T-helper 2 cell treated with Interferon-gamma antibody and Interleukin-4, amounts not matched to agents 100 ng/mL and 5 ng/mL, for 36 hours (primary cell): Measurements from ENCODE around the gene MRPS10. TPM values are rescaled to one million over a fixed set of nuclear protein-coding genes. Genes with fewer than 3 reads are reported as not detected.

Experiments
- intact Hi-C: fragments of 100-400 bp; cut with micrococcal nuclease; formaldehyde crosslinking; loops from one replicate; pipeline ENCODE4 v1.15.1; 2023
- total RNA-seq: library from RNA; stranded (reverse); gene quantifications from 2 replicates; pipeline ENCODE4 v1.2.3, GENCODE V29; 2022

Gene MRPS10
- total RNA-seq, result 35.8 and 35.9 TPM in 2 replicates

DNA sequence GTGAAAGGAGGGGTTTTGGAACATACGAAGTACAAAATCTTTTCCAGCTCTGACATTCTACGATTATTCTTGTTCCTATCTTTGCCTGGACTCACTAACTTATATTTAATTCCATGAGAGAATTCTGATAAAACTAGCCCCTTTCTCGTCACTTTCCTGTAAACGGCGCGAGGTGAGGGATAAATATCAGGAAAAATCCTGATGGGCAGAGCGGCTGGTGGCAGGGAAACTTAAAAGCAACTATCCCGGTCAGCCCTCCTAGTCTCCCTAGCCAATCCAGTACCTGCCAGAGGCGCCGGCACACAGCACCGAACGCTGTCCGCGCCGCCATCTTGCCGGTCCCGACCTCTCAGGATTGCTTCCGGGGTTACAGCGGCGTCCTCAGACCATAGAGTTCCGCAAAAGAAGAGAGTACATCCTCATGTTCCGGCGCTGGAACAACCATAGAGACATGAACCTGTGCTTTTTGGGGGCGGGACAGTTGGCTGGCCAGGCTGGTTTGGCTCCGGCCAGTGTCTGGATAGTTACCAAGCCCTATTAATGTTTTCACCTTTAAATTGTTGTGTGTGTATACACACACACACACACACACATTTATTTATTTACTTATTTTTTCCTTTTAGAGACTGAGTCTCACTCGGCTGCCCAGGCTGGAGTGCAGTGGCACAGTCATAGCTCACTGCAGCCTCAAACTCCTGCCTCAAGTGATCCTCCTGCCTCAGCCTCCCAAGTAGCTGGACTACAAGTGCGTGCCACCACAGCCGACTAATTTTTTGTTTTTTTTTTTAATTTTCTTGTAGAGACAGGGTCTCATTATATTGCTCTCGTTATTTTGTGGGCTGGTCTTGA lies at the start of gene MRPS10:
Gene MRPS10 (minus strand): TSS at position 343 of the 849 bp plus-strand sequence. CDS start 12 bp downstream, at position 331.
- intact Hi-C loops, result loop anchor here (1.0 to 5.0 kb wide), 10 partner anchors 167 to 710 kb away; partner anchors contain the start of genes BYSL, CNPY3, MED20 and PRICKLE4

- intact Hi-C loops, result no loop called here
Measured at GRCh38 chr6:42266538-42266937, 48.9 kb upstream of the MRPS10 start.

DNA sequence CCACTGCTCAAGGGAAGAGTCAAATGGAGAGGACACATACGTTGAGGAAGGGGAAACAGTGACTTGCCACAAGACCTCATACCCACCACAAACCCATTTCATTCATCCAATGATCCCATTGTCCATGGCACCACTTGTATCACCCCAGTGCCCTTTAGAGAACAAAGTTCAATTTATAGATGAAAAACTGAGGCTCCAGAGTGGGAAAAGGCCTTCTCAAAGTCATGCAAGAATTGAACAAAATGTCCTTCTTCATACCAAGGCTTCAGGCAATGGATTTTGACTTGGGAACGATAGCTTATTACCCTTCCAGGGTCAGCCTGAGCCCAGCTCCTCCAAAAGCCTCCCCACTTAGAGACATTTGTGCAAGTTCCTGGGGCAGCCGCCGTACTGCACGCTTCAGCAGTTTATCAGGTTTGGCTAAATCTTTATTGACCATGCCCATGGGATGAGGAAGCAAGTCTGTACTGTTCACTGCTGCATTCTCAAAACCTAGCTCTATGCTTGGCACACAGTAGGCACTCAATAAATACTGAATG lies 47.3 kb upstream of the MRPS10 start:
- intact Hi-C loops, result no loop called here

DNA sequence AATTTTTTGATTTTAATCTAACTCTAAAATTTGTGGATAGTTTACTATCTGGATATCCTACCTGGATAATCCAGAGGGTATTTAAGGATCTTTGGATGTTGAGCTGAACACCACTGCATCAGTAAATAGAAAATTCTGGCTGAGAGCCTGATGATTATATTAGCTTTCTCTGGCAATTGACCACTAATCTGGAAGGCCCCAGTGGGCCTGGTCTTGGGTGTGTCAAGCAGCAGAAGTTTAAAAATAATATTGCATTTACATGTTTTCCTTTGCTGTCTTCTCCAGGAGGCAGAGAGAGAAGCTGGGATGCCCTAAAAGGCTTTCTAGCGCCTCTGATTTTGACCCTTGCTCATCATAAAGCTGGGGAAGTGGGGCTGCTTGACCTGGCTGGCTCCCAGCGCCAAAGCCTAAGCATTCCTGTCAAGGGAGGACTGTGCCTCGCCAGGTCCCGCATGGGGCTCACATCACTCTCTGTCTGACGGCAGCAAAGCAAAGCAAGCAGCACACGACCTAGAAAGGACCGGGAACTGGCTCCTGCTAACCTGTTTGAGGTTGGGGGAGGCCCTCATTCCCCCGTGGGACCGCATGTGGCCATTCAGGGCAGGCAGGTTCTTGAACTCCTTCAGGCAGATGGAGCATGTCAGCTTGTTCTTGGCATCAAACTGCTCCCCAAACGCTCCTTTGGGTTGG lies 46.6 kb upstream of the MRPS10 start:
- intact Hi-C loops, result no loop called here

GRCh38 chr6:42263165-42263728 lies 45.6 kb upstream of the MRPS10 start:
- intact Hi-C loops, result no loop called here

GRCh38 chr6:42260972-42261371 lies 43.3 kb upstream of the MRPS10 start:
- intact Hi-C loops, result loop anchor here (2.0 kb wide), 1 partner anchor 286 kb away; no protein-coding TSS in a partner anchor

GRCh38 chr6:42260396-42260888 lies 42.8 kb upstream of the MRPS10 start:
- intact Hi-C loops, result loop anchor here (2.0 kb wide), 1 partner anchor 286 kb away; no protein-coding TSS in a partner anchor

- intact Hi-C loops, result loop anchor here (2.0 kb wide), 1 partner anchor 287 kb away; no protein-coding TSS in a partner anchor
Measured at GRCh38 chr6:42259841-42260395, 42.3 kb upstream of the MRPS10 start.

- intact Hi-C loops, result no loop called here
Measured at GRCh38 chr6:42259286-42259685, 41.6 kb upstream of the MRPS10 start.

- intact Hi-C loops, result no loop called here
Measured at GRCh38 chr6:42257614-42258013, 40.0 kb upstream of the MRPS10 start.

DNA sequence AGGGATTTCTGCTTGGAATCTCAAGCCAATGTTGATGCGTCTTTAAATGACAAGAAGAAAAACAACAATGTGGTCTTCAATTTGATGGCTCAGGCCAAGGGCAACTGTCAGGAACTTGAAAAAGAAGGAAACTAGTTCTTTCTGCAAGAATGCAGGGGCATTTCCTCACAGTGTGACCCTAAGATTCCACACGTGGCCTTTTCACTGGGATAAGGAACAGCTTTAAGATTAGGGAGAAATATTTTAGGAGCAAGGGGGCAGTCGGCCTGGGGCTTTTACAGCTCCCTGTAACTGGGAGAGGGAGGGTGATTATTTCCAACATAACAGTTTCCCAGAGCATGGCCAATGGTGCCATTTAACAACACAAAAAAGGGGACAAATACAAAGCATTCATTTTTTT lies 39.4 kb upstream of the MRPS10 start:
- intact Hi-C loops, result no loop called here

GRCh38 chr6:42255050-42255449 lies 37.4 kb upstream of the MRPS10 start:
- intact Hi-C loops, result no loop called here

GRCh38 chr6:42254505-42254904 lies 36.8 kb upstream of the MRPS10 start:
- intact Hi-C loops, result no loop called here

GRCh38 chr6:42251911-42252637 lies 34.4 kb upstream of the MRPS10 start:
- intact Hi-C loops, result no loop called here

GRCh38 chr6:42251500-42251899 lies 33.8 kb upstream of the MRPS10 start:
- intact Hi-C loops, result no loop called here

GRCh38 chr6:42250274-42250931 lies 32.7 kb upstream of the MRPS10 start:
- intact Hi-C loops, result no loop called here

- intact Hi-C loops, result no loop called here
Measured at GRCh38 chr6:42249279-42249678, 31.6 kb upstream of the MRPS10 start.

GRCh38 chr6:42243046-42243445 lies 25.4 kb upstream of the MRPS10 start:
- intact Hi-C loops, result no loop called here

DNA sequence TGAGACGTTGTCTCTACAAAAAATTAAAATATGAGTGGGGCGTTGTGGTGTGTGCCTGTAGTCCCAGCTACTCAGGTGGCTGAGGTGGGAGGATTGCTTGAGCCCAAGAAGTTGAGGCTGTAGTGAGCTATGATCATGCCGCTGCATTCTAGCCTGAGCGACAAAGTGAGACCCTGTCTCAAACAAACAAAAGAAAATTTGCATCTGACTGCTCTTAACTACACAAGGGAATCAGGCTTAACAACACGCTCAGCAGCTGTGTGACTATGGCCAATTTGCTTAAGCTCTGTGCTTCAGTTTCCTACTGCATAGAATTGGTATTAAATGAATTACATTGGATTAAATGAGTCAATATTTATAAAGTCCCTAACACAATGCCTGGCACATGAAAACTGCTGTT lies 24.3 kb upstream of the MRPS10 start:
- intact Hi-C loops, result no loop called here
